PC-3 (cell line): ENCODE data around the gene CTSF.

Experiments
- EZH2 ChIP-seq: fragments of 300-600 bp; sonication (generic); IDR thresholded peaks from one replicate; pipeline ENCODE4 v1.6.1; 2017; ENCODE audit warnings: antibody characterized with exemption, mild to moderate bottlenecking, low read length; ENCODE audit not compliant: unreplicated experiment
- TF ChIP-seq, protein P1 (sequence below): fragments of 300-600 bp; sonication (generic); conservative IDR thresholded peaks from 2 replicates; pipeline ENCODE4 v1.5.1; 2017; ENCODE audit warnings: antibody characterized with exemption, low read depth, mild to moderate bottlenecking, low read length

DNA sequence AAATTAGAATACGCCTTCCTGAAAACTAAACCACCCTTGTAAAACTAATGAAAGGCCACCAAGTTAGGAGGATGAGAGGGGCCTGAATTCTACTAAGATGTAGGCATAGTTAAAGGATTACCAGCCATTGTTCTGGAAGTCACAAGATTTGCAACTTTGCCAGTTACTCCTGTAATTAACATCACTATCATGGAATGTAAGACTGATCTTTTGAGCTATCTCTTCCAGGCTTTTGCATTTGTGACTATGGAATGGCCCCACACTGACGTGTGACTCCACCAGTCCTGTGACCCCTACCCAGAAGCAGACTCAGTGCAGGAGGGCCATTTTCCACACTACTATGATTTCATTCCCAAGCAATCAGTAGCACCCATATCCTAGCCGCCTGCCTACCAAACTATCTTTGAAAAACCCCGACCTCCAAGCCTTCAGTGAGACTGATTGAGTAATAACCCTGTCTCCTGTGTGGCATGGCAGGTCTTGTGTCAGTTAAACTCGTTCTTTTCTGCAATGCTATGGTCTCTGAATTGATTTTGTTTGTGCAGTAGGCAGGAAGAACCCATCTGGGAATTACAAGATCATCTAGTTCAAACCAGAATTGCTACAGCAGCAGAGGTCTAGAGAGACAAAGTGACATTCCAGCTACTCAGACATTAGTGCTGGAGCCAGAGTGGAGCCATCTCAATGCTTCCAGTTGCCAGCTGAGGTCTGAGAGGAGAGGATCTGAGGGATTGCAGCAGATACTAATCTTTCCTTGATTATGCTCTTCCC is 1.9 kb upstream of the CTSF start:
- TF ChIP-seq, protein P1, sequence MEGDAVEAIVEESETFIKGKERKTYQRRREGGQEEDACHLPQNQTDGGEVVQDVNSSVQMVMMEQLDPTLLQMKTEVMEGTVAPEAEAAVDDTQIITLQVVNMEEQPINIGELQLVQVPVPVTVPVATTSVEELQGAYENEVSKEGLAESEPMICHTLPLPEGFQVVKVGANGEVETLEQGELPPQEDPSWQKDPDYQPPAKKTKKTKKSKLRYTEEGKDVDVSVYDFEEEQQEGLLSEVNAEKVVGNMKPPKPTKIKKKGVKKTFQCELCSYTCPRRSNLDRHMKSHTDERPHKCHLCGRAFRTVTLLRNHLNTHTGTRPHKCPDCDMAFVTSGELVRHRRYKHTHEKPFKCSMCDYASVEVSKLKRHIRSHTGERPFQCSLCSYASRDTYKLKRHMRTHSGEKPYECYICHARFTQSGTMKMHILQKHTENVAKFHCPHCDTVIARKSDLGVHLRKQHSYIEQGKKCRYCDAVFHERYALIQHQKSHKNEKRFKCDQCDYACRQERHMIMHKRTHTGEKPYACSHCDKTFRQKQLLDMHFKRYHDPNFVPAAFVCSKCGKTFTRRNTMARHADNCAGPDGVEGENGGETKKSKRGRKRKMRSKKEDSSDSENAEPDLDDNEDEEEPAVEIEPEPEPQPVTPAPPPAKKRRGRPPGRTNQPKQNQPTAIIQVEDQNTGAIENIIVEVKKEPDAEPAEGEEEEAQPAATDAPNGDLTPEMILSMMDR = no peak
- no peak for TF ChIP-seq EZH2
